SU-DHL-6 (cell line): ENCODE results near the gene STN1.

Experiments
- EZH2phosphoT487 ChIP-seq: fragments of 200-600 bp; sonication (generic), shearing (Covaris generic); conservative IDR thresholded peaks from 2 replicates; pipeline ENCODE4 v1.6.1; 2018; ENCODE audit warnings: mild to moderate bottlenecking, antibody characterized with exemption, low read length, moderate library complexity, mixed read lengths
- TF ChIP-seq, protein P1 (sequence below): fragments of 200-600 bp; sonication (generic); IDR thresholded peaks from one replicate; pipeline ENCODE4 v1.5.1; 2017; ENCODE audit warnings: antibody characterized with exemption, mild to moderate bottlenecking, low read length, moderate library complexity; ENCODE audit not compliant: insufficient read depth, poor library complexity, severe bottlenecking

DNA sequence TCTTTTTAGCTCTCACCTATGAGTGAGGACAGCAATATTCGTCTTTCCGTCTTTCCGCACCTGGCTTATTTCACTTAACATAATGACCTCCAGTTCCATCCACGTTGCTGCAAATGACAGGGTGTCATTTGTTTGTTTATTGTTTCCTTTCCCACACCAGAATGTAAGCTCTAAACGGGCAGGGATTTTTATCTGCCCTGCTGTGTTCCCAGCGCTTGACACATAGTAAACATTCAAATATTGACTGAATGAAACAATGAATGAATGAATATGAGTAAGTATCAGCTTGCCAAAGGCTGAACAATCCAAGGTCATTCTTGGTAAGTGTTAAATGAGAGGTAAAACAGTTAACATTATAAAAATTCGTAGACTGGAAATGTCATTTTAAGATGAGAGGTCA lies 75.4 kb downstream of the STN1 start:
- TF ChIP-seq, protein P1, sequence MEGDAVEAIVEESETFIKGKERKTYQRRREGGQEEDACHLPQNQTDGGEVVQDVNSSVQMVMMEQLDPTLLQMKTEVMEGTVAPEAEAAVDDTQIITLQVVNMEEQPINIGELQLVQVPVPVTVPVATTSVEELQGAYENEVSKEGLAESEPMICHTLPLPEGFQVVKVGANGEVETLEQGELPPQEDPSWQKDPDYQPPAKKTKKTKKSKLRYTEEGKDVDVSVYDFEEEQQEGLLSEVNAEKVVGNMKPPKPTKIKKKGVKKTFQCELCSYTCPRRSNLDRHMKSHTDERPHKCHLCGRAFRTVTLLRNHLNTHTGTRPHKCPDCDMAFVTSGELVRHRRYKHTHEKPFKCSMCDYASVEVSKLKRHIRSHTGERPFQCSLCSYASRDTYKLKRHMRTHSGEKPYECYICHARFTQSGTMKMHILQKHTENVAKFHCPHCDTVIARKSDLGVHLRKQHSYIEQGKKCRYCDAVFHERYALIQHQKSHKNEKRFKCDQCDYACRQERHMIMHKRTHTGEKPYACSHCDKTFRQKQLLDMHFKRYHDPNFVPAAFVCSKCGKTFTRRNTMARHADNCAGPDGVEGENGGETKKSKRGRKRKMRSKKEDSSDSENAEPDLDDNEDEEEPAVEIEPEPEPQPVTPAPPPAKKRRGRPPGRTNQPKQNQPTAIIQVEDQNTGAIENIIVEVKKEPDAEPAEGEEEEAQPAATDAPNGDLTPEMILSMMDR = no peak
- TF ChIP-seq EZH2phosphoT487 = no peak
